GM19351 (cell line): Measurements from ENCODE around the gene HAT1.
"Not testable (repeated sequence)": the region's sequence is repeated elsewhere in the genome, so short reads cannot be mapped to it uniquely, and the experiment has no call there.

Source experiments
- ATAC-seq: cut with Tn5 transposase; IDR thresholded peaks from one replicate; pipeline ENCODE4 v1.9.1; 2021; ENCODE audit warnings: mild to moderate bottlenecking, moderate library complexity; ENCODE audit not compliant: unreplicated experiment

HAT1 gene

GRCh38 chr2:171922230-171923022, at the start of gene HAT1:
HAT1 (plus strand) TSS chr2:171922461; CDS start chr2:171922501, 40 bp downstream.
- peak; percentile 98 for ATAC-seq

GRCh38 chr2:171874517-171874916, 47.7 kb upstream of the HAT1 start:
- no peak for ATAC-seq

- ATAC-seq = no peak
Observed at GRCh38 chr2:171874963-171875362, 47.3 kb upstream of the HAT1 start.

- no peak for ATAC-seq
Observed at GRCh38 chr2:171878481-171878993, 43.7 kb upstream of the HAT1 start.

- no peak for ATAC-seq
Observed at GRCh38 chr2:171879865-171880264, 42.4 kb upstream of the HAT1 start.

GRCh38 chr2:171880774-171881173, 41.5 kb upstream of the HAT1 start:
- no peak for ATAC-seq

GRCh38 chr2:171882089-171882769, 40.0 kb upstream of the HAT1 start:
- peak; percentile 58 for ATAC-seq

- no peak for ATAC-seq
Observed at GRCh38 chr2:171883275-171883893, 38.9 kb upstream of the HAT1 start.

- no peak for ATAC-seq
Observed at GRCh38 chr2:171889333-171889732, 32.9 kb upstream of the HAT1 start.

GRCh38 chr2:171889808-171890207, 32.5 kb upstream of the HAT1 start:
- ATAC-seq = no peak

- ATAC-seq = no peak
Observed at GRCh38 chr2:171893196-171893823, 29.0 kb upstream of the HAT1 start.

- peak; percentile 94 for ATAC-seq
Observed at GRCh38 chr2:171893824-171894611, 28.2 kb upstream of the HAT1 start, which contains the start of gene SLC25A12. SLC25A12 (minus strand) TSS chr2:171894244; CDS start chr2:171894214, 30 bp downstream.

- no peak for ATAC-seq
Observed at GRCh38 chr2:171894612-171894947, 27.7 kb upstream of the HAT1 start.

GRCh38 chr2:171895786-171896185, 26.5 kb upstream of the HAT1 start:
- no peak for ATAC-seq

- not testable (repeated sequence) for ATAC-seq
Observed at GRCh38 chr2:171899623-171900282, 22.5 kb upstream of the HAT1 start.

GRCh38 chr2:171902840-171903420, 19.3 kb upstream of the HAT1 start:
- peak; percentile 50 for ATAC-seq

- no peak for ATAC-seq
Observed at GRCh38 chr2:171908235-171908634, 14.0 kb upstream of the HAT1 start.

GRCh38 chr2:171909266-171909665, 13.0 kb upstream of the HAT1 start:
- ATAC-seq = no peak

- ATAC-seq = no peak
Observed at GRCh38 chr2:171910494-171910893, 11.8 kb upstream of the HAT1 start.
